HepG2 (cell line): ENCODE results near the gene RAD17. TPM values are rescaled to one million over a fixed set of nuclear protein-coding genes. Genes with fewer than 3 reads are reported as not detected.

Source experiments
- GABPA ChIP-seq, 2 experiments: IDR thresholded peaks; 2 replicates each; pipeline ENCODE4 v1.6.1; 2011 to 2016; ENCODE audit warnings: low read depth in 2 of 2, low read length in 1 of 2, missing biosample characterization in 1 of 2, missing genetic modification characterization in 1 of 2
- HNF4G ChIP-seq, 2 experiments: sonication (generic) in 1 of 2; formaldehyde crosslinking in 1 of 2; IDR thresholded peaks; 2 replicates each; pipeline versions ENCODE4 v1.4.0 to v1.6.1; 2011 to 2020; ENCODE audit warnings: borderline replicate concordance in 2 of 2, low read depth in 2 of 2, mild to moderate bottlenecking in 2 of 2, low read length in 1 of 2, missing genetic modification reagents in 1 of 2, moderate library complexity in 1 of 2
- JUN ChIP-seq: sonication (generic); formaldehyde crosslinking; IDR thresholded peaks from 2 replicates; pipeline ENCODE4 v1.4.0; 2020; ENCODE audit warnings: mild to moderate bottlenecking, missing genetic modification reagents
- NAIF1 ChIP-seq: sonication (generic); formaldehyde crosslinking; IDR thresholded peaks from 2 replicates; pipeline ENCODE4 v1.5.0; 2020; ENCODE audit warnings: mild to moderate bottlenecking, missing genetic modification reagents, borderline replicate concordance
- NFE2L2 ChIP-seq: fragments of 150-350 bp; IDR thresholded peaks from 2 replicates; pipeline ENCODE4 v1.6.1; 2014; ENCODE audit warnings: low read length
- RBM22 ChIP-seq: fragments of 200-400 bp; formaldehyde crosslinking; optimal IDR thresholded peaks from 2 replicates; pipeline ENCODE3; 2017; ENCODE audit warnings: mild to moderate bottlenecking, low read length, moderate library complexity
- SALL2 ChIP-seq: sonication (generic); formaldehyde crosslinking; IDR thresholded peaks from 2 replicates; pipeline ENCODE4 v1.8.1; 2023; ENCODE audit warnings: mild to moderate bottlenecking, missing genetic modification reagents, inconsistent platforms
- SMAD3 ChIP-seq: sonication (generic); formaldehyde crosslinking; IDR thresholded peaks from 2 replicates; pipeline ENCODE4 v1.4.0; 2020; ENCODE audit warnings: missing genetic modification reagents
- SYNCRIP ChIP-seq: fragments of 200-400 bp; formaldehyde crosslinking; IDR thresholded peaks from 2 replicates; pipeline ENCODE4 v1.6.1; 2018; ENCODE audit warnings: mild to moderate bottlenecking, low read depth, low read length; ENCODE audit not compliant: insufficient read depth
- TARDBP ChIP-seq: sonication (generic); formaldehyde crosslinking; IDR thresholded peaks from 2 replicates; pipeline ENCODE4 v1.8.0; 2022; ENCODE audit warnings: mild to moderate bottlenecking, missing genetic modification reagents
- ZNF24 ChIP-seq: fragments of 450-650 bp; IDR thresholded peaks from 2 replicates; pipeline ENCODE4 v1.6.1; 2017; ENCODE audit warnings: antibody characterized with exemption, mild to moderate bottlenecking
- ZNF501 ChIP-seq: sonication (generic); formaldehyde crosslinking; IDR thresholded peaks from 2 replicates; pipeline ENCODE4 v1.5.1; 2020; ENCODE audit warnings: mild to moderate bottlenecking, moderate library complexity, missing genetic modification reagents
- ZNF788 ChIP-seq: sonication (generic); formaldehyde crosslinking; IDR thresholded peaks from 2 replicates; pipeline ENCODE4 v1.5.0; 2020; ENCODE audit warnings: mild to moderate bottlenecking, missing genetic modification reagents, borderline replicate concordance
- polyA plus RNA-seq, 8 experiments: library from polyadenylated mRNA; depleted of rRNA in 3 of 8; stranded (reverse) in 7 of 8; unstranded in 1 of 8; fragments of >200 nt; fragmentation: Illumina TruSeq in 4 of 8; extraction: Trizol in 4 of 8; gene quantifications; 2 replicates each; pipeline versions ENCODE4 v1.2.1 to v1.2.3, GENCODE V29; 2011 to 2016; ENCODE audit warnings: low read depth in 4 of 8, missing spikeins in 1 of 8, mixed read lengths in 1 of 8; ENCODE audit not compliant: insufficient read depth in 1 of 8
- total RNA-seq, 5 experiments: library from RNA; depleted of rRNA; stranded (reverse); fragments of >200 nt; fragmentation: Illumina TruSeq; extraction: Trizol; gene quantifications; 2 replicates each; pipeline ENCODE4 v1.2.3, GENCODE V29; 2016; ENCODE audit warnings: low read depth in 1 of 5
- TF ChIP-seq, protein P1 (sequence below), 2 experiments: fragments of 450-650 bp in 1 of 2; sonication (generic) in 1 of 2; formaldehyde crosslinking in 1 of 2; IDR thresholded peaks; 2 replicates each; pipeline versions ENCODE4 v1.6.1 to v1.8.0; 2016 to 2022; ENCODE audit warnings: antibody characterized with exemption in 1 of 2, mild to moderate bottlenecking in 1 of 2, missing genetic modification reagents in 1 of 2
- TF ChIP-seq, protein P2 (sequence below): IDR thresholded peaks from 2 replicates; pipeline ENCODE4 v1.4.0; 2020; ENCODE audit warnings: mild to moderate bottlenecking, missing genetic modification reagents

The RAD17 gene
- total and polyA plus RNA-seq, 2 of the 13 experiments (the other 11 are each of a cell fraction or from before 2014, with no cell fraction given): 24.0 to 25.9 TPM

DNA sequence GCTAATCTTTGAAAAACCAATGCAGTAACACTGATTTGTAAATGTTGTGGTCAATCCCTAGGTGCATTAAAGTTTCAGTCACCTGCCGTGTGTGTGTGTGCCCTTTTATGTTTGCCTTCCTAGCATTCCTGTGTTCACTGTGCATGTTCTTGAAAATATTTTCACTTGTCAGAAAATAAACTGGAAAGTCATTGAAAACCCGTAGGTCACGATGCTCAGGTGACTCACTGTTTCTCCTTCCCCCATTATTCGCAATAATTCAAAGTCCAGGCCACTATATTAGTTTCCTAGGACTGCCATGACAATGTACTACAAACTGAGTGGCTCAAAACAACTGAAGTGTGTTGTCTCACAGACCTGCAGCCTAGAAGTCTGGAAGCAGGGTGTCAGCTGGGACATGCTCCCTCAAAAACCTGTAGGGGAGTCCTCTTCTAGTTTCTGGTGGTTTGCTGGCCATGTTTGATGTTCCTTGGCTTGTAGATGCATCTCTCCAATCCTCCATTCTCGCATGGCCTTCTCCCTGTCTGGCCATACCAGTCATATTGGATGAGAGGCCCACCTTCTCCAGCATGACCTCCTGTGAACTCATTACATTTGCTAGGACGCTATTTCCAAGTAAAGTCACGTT is 74.6 kb downstream of the RAD17 start (continued):
- TF ChIP-seq, protein P1, sequence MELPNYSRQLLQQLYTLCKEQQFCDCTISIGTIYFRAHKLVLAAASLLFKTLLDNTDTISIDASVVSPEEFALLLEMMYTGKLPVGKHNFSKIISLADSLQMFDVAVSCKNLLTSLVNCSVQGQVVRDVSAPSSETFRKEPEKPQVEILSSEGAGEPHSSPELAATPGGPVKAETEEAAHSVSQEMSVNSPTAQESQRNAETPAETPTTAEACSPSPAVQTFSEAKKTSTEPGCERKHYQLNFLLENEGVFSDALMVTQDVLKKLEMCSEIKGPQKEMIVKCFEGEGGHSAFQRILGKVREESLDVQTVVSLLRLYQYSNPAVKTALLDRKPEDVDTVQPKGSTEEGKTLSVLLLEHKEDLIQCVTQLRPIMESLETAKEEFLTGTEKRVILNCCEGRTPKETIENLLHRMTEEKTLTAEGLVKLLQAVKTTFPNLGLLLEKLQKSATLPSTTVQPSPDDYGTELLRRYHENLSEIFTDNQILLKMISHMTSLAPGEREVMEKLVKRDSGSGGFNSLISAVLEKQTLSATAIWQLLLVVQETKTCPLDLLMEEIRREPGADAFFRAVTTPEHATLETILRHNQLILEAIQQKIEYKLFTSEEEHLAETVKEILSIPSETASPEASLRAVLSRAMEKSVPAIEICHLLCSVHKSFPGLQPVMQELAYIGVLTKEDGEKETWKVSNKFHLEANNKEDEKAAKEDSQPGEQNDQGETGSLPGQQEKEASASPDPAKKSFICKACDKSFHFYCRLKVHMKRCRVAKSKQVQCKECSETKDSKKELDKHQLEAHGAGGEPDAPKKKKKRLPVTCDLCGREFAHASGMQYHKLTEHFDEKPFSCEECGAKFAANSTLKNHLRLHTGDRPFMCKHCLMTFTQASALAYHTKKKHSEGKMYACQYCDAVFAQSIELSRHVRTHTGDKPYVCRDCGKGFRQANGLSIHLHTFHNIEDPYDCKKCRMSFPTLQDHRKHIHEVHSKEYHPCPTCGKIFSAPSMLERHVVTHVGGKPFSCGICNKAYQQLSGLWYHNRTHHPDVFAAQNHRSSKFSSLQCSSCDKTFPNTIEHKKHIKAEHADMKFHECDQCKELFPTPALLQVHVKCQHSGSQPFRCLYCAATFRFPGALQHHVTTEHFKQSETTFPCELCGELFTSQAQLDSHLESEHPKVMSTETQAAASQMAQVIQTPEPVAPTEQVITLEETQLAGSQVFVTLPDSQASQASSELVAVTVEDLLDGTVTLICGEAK (IDR thresholded peaks at IDR 0.05): peak; percentile 74
- TF ChIP-seq, protein P1 (CRISPR knock-in tag; IDR thresholded peaks at IDR 0.05): peak; percentile 21; the same call in 1 of the 2 replicates
- TF ChIP-seq SMAD3 (peak; percentile 71), RBM22 (no peak), HNF4G (IDR thresholded peaks at IDR 0.05; ENCODE audit: borderline replicate concordance, low read depth, low read length) (peak; percentile 74), HNF4G (CRISPR knock-in tag; IDR thresholded peaks at IDR 0.05; ENCODE audit: borderline replicate concordance, low read depth) (no peak), NAIF1 (CRISPR knock-in tag) (no peak), ZNF788 (CRISPR knock-in tag) (no peak), JUN (CRISPR knock-in tag) (peak; percentile 37; the same call in 1 of the 2 replicates), SYNCRIP (no peak), GABPA (IDR thresholded peaks at IDR 0.05; ENCODE audit: low read depth, low read length) (no peak), GABPA (CRISPR knock-in tag; IDR thresholded peaks at IDR 0.05; ENCODE audit: low read depth) (peak; percentile 19; the same call in 1 of the 2 replicates), ZNF501 (CRISPR knock-in tag) (0 out of 2 replicates have a peak, but pooled peaks have one; percentile 40), SALL2 (CRISPR knock-in tag) (no peak), NFE2L2 (peak; percentile 55; the same call in 1 of the 2 replicates), TARDBP (CRISPR knock-in tag) (peak; percentile 65), ZNF24 (0 out of 2 replicates have a peak, but pooled peaks have one; percentile 14)
- TF ChIP-seq, protein P2, sequence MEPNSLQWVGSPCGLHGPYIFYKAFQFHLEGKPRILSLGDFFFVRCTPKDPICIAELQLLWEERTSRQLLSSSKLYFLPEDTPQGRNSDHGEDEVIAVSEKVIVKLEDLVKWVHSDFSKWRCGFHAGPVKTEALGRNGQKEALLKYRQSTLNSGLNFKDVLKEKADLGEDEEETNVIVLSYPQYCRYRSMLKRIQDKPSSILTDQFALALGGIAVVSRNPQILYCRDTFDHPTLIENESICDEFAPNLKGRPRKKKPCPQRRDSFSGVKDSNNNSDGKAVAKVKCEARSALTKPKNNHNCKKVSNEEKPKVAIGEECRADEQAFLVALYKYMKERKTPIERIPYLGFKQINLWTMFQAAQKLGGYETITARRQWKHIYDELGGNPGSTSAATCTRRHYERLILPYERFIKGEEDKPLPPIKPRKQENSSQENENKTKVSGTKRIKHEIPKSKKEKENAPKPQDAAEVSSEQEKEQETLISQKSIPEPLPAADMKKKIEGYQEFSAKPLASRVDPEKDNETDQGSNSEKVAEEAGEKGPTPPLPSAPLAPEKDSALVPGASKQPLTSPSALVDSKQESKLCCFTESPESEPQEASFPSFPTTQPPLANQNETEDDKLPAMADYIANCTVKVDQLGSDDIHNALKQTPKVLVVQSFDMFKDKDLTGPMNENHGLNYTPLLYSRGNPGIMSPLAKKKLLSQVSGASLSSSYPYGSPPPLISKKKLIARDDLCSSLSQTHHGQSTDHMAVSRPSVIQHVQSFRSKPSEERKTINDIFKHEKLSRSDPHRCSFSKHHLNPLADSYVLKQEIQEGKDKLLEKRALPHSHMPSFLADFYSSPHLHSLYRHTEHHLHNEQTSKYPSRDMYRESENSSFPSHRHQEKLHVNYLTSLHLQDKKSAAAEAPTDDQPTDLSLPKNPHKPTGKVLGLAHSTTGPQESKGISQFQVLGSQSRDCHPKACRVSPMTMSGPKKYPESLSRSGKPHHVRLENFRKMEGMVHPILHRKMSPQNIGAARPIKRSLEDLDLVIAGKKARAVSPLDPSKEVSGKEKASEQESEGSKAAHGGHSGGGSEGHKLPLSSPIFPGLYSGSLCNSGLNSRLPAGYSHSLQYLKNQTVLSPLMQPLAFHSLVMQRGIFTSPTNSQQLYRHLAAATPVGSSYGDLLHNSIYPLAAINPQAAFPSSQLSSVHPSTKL: peak; percentile 91
